Renal cortex interstitium (tissue), 11 donors: Measurements from ENCODE around the gene CUEDC1. TPM values are rescaled to one million over a fixed set of nuclear protein-coding genes. Genes with fewer than 3 reads are reported as not detected.
A peak's percentile ranks its signal among the peaks of the same experiment; 100 is the strongest.
"Not testable (repeated sequence)": the region's sequence is repeated elsewhere in the genome, so short reads cannot be mapped to it uniquely, and the experiment has no call there.

Experiments
- DNase-seq, 11 donors: peaks; one replicate each; pipeline ENCODE4 v3.0.0-alpha.2; 2013; ENCODE audit warnings: low read depth in 9 of 11, low spot score in 4 of 11; ENCODE audit errors: extremely low read depth in 1 of 11
- polyA plus RNA-seq, 3 donors: library from polyadenylated mRNA; unstranded; fragments of 120-200 nt; gene quantifications; one replicate each; pipeline ENCODE4 v1.2.1, GENCODE V29; 2013; ENCODE audit not compliant: insufficient read length in 3 of 3

CUEDC1 gene
- polyA plus RNA-seq, 3 donors: 47.1 to 47.8 (median 47.7) TPM

DNA sequence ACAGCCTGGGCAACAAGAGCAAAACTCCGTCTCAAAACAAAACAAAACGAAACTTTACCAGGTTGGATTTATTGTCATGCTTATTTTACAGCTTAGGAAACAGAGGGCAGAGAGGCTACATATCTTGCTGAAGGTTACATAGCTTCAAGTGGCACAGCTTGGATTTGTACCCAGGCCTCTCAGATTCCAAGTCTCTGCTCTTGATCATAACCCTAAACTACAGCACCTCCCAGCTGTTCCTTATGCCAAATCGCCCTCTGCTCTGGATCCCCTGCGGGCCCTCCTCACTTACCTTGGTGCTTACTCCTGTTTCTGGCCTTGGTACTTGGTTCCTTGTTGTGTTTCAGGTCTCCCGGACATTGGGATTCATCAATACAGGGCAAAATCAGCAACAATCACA lies 11.7 kb upstream of the CUEDC1 start:
- DNase-seq: no peak

DNA sequence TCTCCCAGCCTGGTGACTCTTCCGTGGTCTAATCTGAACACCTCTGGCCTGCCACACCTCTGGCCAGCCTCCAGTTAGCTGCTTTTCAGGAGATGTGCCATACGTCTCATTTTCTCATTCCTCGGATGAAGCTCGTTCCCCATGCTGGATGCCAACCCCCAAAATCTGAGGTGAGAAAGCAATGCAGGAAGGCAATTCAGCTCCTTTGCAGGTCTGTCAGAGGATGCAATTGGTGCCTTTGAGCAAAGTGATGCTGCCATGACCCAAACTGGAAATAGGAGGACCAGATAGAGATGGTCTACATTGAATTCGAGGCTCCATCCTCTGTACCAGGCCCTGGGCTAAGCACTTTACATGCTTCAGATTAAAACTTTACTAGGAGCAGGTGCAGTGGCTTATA lies 11.0 kb upstream of the CUEDC1 start:
- no peak for DNase-seq

DNA sequence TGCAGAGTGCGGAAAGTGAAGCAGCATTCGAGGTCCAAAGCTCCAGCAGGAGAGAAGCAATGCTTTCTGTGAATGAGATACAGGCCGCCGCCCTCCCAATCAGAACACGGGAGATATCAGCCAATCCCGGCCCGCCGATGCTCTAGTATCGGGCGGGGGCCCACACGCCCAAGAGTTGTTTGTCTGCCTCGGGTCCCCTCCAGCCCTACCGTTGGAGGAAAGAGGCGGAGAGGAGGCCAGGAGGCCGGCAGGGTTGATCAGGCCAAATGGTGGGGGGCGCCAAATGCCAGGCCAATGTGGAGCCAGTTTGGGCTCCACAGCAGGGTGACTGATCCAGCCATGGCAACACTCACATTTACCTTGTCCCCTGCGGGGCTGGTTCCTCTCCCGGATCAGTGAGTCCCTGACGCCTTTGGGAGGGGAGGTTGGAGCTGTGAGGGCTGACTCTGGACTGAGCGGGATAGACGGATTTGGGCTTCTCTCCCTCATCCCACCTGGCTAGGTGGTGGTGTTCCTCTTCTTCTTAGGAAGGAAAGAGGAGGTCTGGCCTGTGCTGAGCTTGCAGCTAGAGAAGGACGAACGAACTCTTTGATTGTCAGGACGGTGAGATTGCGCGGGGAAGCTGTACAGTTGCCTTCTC lies 10.4 kb upstream of the CUEDC1 start:
- DNase-seq: no peak

GRCh38 chr17:57963149-57963511 lies 7.9 kb upstream of the CUEDC1 start:
- no peak for DNase-seq

DNA sequence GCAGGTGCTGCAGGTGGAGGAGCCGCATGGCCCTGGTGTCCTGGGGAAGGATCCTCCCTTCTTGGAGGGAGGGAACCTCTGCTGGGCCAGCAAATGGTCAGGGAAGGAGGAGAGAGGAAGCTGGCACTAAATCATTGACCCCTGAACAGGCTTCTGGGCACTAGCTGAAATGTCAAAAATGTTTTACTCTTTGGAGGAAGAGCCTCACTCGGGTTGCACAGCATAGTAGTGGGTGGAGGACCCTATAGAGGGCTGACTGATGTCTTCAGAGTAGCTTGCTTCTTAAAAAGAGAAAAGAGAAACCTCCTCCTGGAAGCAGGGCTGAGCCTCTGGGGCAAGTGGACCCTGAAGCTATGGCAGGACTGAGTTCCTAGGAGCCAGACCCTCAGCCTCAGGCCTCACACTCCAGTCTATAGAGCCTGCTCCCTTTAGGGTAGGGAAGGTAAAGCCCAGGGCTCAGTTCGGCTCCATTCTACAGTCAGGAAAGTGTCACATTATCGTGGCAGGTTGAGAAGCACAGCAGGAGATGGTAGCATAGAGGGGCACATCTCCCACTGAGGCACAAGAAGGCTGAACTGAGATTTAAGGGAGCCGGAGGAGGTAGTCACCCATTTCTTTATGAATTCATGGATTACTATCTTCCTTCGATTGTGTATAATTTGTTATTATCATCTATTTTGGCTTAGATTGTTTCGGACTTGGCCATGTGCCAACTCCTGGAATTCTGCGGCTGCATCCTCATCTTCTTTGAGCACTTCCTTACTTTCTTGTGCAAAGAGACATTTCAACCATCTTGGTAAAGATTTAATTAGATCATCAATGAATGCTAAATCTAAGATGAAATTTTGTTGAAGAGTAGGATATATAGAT lies 7.3 kb upstream of the CUEDC1 start:
- no peak for DNase-seq

- no peak for DNase-seq
Measured at GRCh38 chr17:57959929-57960328, 4.7 kb upstream of the CUEDC1 start.

- not testable (repeated sequence) for DNase-seq
Measured at GRCh38 chr17:57958391-57958790, 3.2 kb upstream of the CUEDC1 start.

DNA sequence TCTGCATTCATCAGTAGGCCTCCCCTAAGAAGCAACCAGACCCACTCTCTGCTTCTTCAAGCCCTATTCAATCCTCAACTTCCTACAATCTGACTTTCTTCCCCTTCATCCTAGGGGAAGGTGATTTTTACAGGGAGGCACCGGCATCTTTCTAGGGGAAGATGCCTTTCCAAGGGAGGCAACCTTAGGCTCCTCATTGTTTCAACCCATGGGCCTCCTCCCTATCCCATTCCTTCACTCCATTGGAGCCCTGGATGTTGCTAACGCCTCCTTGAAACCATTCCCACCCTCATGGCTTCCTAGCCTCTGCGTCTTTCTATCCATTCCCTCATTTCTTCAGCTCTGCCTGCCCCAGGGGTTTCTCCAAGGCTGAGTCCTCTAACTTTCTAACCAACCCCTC lies 2.7 kb upstream of the CUEDC1 start:
- no peak for DNase-seq

GRCh38 chr17:57957120-57957850 lies 2.1 kb upstream of the CUEDC1 start:
- DNase-seq: no peak

DNA sequence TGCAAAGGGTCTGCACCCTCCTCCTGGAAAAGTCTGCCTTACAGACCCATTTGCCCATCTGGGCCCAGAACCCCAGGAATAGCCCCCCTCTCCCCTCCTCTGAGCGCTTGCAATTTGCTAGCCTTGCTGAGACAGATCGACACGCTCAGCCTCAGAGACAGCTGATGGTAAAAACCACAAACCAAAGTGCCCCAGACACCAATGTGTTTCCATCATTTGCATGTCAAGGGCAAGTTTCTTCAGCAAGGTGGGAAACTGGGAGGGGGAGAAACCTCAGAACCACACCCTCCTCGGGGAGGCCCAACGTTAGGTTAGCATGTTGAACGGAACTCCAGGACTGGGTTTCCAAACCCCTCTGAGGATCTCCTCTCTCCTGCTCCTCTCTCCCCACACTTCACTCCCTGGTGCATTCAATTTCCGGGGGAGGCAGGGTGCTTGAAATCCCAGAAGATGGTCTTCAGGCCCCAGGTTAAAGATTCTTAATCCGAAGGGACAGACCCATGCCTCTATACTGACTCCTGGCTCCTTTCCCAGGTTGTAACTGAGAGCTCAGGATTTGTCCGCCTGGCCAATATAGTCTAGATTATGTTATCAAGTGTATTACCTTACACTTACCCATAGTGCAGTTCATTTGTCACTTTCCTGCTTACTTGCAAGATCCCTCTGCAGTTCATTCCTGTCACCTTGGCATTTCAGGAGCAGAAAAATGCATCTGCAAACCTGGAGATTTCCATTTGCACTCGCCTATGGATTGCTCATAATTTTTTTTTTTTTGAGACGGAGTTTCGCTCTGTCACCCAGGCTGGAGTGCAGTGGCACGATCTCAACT lies 1.3 kb upstream of the CUEDC1 start:
- DNase-seq: no peak

DNA sequence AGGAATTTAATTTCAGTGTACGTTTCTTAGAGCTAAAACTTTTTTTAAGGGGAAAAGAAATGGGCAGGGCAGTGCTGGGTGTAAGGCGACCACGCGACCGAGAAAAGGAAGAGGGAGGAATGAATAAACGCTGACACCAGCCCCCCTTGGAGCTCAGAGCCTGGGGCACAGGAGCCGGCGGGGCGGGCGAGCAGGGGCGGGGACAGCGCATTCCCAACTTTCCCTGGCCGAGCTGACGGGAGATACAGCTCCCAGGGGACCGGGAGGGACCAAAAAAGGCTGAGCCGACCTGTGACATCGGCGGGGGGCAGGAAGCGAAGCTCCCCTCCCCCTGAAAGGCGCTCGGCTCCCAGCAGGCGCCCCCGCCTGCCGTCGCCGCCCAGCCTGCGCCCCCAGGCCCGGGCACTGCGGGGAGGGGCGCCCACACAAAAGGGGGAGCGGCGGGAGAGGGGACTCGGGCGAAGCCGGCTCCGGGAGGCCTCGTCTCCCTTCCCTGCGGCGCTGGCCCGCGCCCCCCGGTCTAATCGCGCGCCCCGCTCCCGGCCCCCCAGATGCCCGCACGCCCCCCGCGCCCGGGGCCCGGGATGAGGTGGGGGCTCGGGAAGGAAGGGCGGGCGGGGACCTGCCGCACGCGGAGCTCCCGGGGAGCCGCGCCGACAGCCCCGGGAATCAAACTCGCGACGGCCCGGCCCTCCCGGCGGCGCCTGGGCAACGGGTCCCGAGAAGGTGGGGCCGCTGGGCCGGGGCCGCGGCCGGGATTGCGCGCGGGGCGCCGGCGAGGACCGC lies 622 bp downstream of the CUEDC1 start:
- DNase-seq: peak in 3 of 11 donors; percentile 57 to 75 (median 65)

GRCh38 chr17:57953705-57954396 lies 1.4 kb downstream of the CUEDC1 start:
- DNase-seq: no peak

DNA sequence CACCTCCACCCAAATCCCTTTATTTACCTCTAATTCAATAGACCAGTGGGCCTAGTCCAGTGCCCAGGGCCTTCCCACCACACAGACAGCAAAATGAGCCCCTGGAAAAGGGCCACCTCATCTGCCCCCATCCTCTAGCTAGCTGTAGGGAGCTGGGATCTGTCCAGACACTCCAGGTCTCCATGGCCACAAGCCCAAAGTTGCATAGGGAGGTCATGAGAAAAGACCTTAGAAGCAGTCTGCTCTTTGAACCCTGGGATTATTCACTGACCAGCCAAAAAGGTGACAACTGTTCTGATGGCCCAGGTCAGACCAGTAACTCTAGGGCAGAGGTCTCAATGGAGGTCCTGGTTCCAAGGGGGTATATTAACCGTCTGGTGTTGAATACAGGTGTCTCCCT lies 2.0 kb downstream of the CUEDC1 start:
- no peak for DNase-seq

DNA sequence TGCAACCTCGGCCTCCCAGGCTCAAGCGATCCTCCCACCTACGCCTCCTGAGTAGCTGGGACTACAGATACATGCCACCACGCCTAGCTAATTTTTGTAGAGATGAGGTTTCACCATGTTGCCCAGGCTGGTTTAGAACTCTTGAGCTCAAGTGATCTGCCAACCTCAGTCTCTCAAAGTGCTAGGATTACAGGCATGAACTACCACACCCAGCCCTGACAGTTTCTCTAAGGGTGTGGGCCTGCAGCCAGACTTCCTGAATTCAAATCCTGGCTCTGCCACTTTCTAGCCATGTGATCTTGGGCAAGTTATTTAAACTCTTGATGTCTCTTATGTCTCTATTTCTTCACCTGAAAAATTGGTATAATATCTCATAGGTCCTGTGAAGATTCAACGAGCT lies 5.6 kb downstream of the CUEDC1 start:
- no peak for DNase-seq

DNA sequence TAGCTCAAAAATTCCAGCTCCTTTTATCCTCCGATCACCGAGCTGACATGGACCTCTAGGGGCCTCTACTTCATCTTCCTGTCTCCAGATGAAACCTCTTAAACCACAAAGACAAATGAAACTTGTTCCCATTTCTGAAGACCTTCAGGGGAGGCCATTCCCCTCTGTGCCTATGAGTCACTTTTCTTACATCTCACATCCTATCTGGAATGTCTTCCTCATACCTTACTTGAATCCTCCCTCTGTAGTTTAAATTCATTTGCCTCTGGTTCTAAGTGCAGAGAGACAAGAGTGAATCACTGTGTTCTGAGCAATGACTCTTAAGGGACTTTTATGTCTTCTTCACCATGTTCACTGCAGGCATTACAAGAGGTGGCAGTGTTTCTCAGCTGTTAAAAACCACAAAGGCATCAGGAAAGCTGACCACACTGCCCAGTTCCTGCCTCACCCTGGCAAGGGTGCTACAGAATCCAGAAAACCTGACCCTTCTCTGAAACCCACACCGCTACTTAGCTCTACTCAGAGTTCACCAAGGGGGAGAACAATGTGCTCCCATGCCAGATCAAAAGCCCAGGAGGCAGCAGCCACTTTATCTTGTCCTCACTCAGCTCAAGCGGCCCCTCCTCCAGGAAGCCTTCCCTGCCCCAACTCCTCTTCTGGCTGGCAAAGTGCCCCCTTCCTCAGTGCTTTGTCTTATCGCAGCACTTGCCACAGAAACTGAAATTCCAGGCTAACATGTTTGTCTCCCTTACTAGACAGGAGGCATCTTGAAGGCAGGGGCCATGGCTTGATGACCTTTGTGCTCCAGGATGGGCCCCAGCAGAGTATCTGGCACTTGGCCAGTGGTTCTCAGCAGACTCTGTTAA lies 6.4 kb downstream of the CUEDC1 start:
- DNase-seq: no peak

- DNase-seq: no peak
Measured at GRCh38 chr17:57948169-57948554, 7.0 kb downstream of the CUEDC1 start.

- no peak for DNase-seq
Measured at GRCh38 chr17:57947369-57947768, 7.8 kb downstream of the CUEDC1 start.
